Upper lobe of left lung (tissue), 6 donors: Measurements from ENCODE around the gene NCK2. TPM values are rescaled to one million over a fixed set of nuclear protein-coding genes. Genes with fewer than 3 reads are reported as not detected.

Experiments used
- ATAC-seq, 2 donors: fragments of 200-7000 bp; cut with Tn5 transposase; one replicate each; pipeline ENCODE4 v1.9.1; 2022; ENCODE audit warnings: mild to moderate bottlenecking in 2 of 2, moderate library complexity in 2 of 2; ENCODE audit not compliant: low FRiP score in 2 of 2
- DNase-seq, 2 donors: peaks; one replicate each; pipeline ENCODE4 v3.0.0-alpha.2; 2019 to 2020
- H3K27ac ChIP-seq, 4 donors: fragments of 200-600 bp; sonication (generic); one replicate each; pipeline ENCODE4 v1.5.1; 2016 to 2019
- H3K27me3 ChIP-seq, 4 donors: fragments of 200-600 bp; sonication (generic); one replicate each; pipeline ENCODE4 v1.5.1; 2017 to 2019
- H3K36me3 ChIP-seq, 4 donors: fragments of 200-600 bp; sonication (generic); one replicate each; pipeline ENCODE4 v1.5.1; 2016 to 2019
- H3K4me1 ChIP-seq, 4 donors: fragments of 200-600 bp; sonication (generic); one replicate each; pipeline ENCODE4 v1.5.1; 2018 to 2019
- H3K4me3 ChIP-seq, 4 donors: fragments of 200-600 bp; sonication (generic); one replicate each; pipeline ENCODE4 v1.5.1; 2017 to 2019; ENCODE audit warnings: mild to moderate bottlenecking in 2 of 4, moderate library complexity in 1 of 4
- H3K9me3 ChIP-seq, 4 donors: fragments of 200-600 bp; sonication (generic); one replicate each; pipeline ENCODE4 v1.5.1; 2018 to 2019
- EP300 ChIP-seq, 4 donors: sonication (generic); formaldehyde crosslinking; IDR thresholded peaks; one replicate each; pipeline ENCODE4 v1.5.1; 2017; ENCODE audit warnings: antibody characterized with exemption in 4 of 4, control low read depth in 2 of 4
- POLR2A ChIP-seq, 4 donors: fragments of 450-650 bp; IDR thresholded peaks; one replicate each; pipeline ENCODE4 v1.5.1; 2016 to 2017; ENCODE audit warnings: antibody characterized with exemption in 4 of 4, mild to moderate bottlenecking in 2 of 4
- POLR2AphosphoS5 ChIP-seq, 2 donors: sonication (generic); formaldehyde crosslinking; IDR thresholded peaks; one replicate each; pipeline ENCODE4 v1.5.1; 2017; ENCODE audit warnings: antibody characterized with exemption in 2 of 2
- WGBS, 2 donors: methylation state at CpG; one replicate each; pipeline ENCODE4 v1.1.5; 2017 to 2018; 5-methylcytosine and 5-hydroxymethylcytosine counted together
- total RNA-seq, 6 donors: library from RNA; depleted of rRNA in 4 of 6; stranded (reverse); fragments of >200 nt in 4 of 6; gene quantifications; one replicate each; pipeline versions ENCODE4 v1.1.0 to v1.2.1, GENCODE V29; 2016 to 2021
- TF ChIP-seq, protein P1 (sequence below), 6 experiments: fragments of 450-650 bp in 4 of 6; fragments of 200-600 bp in 2 of 6; sonication (generic) in 2 of 6; IDR thresholded peaks; one replicate each; pipeline ENCODE4 v1.5.1; 2016 to 2019; ENCODE audit warnings: antibody characterized with exemption in 6 of 6
- donor health status: DM: no; HTN: no; CAD: no; lungs with moderate emphysema.
- donor health status: DM: no; HTN: yes; CAD: no; lungs with severe emphysema.

Gene NCK2
- total RNA-seq, 6 donors from 2014 or later: 29.3 to 48.6 (median 37.9) TPM

DNA sequence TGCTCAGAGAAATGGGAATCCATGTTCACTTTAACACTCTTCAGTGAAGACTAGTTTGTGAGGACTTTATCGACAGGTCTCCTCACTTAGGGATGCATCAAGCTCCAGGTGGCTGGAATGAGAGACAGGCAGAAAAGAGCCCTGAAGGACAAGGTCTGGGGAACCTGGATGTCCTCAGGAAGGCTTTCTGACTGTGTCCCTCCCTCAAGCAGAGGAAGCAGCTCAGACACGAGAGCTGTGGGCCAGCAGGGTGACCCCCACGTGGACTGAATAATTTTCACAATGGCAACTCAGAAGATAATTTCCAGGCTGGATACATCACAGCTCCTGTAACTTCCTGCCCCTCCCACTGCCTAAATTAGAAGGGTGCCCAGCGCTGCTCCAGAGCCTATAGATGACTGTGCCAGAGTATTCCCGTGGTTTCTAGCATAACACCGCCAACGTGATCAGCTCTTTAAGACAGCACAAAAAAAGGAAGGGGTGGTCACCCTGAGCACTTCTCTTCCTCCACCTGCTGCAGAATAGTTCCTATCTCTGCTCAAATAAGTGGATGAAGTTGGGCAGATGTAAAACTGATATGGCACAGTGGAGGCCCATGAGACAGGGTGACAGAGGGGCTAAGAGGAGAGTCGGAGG, 25.7 kb upstream of the NCK2 start:
- DNase-seq (no peak), ATAC-seq (no peak)
- Histone ChIP-seq H3K9me3 (no peaks in the 10 kb centered on the region), H3K27me3 (no peaks in the 10 kb centered on the region), H3K4me1 (no peaks in the 10 kb centered on the region), H3K27ac (no peak overlapping the region), H3K36me3 (no peaks in the 10 kb centered on the region), H3K4me3 (no peak overlapping the region)
- 58 to 65% methylated on average over 8 of the region's 8 CpGs for WGBS, 2 donors
- TF ChIP-seq, protein P1, sequence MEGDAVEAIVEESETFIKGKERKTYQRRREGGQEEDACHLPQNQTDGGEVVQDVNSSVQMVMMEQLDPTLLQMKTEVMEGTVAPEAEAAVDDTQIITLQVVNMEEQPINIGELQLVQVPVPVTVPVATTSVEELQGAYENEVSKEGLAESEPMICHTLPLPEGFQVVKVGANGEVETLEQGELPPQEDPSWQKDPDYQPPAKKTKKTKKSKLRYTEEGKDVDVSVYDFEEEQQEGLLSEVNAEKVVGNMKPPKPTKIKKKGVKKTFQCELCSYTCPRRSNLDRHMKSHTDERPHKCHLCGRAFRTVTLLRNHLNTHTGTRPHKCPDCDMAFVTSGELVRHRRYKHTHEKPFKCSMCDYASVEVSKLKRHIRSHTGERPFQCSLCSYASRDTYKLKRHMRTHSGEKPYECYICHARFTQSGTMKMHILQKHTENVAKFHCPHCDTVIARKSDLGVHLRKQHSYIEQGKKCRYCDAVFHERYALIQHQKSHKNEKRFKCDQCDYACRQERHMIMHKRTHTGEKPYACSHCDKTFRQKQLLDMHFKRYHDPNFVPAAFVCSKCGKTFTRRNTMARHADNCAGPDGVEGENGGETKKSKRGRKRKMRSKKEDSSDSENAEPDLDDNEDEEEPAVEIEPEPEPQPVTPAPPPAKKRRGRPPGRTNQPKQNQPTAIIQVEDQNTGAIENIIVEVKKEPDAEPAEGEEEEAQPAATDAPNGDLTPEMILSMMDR (IDR thresholded peaks at IDR 0.05): no peak
- no peak for TF ChIP-seq POLR2A (IDR thresholded peaks at IDR 0.05)
- no peak for TF ChIP-seq POLR2AphosphoS5 (IDR thresholded peaks at IDR 0.05)

DNA sequence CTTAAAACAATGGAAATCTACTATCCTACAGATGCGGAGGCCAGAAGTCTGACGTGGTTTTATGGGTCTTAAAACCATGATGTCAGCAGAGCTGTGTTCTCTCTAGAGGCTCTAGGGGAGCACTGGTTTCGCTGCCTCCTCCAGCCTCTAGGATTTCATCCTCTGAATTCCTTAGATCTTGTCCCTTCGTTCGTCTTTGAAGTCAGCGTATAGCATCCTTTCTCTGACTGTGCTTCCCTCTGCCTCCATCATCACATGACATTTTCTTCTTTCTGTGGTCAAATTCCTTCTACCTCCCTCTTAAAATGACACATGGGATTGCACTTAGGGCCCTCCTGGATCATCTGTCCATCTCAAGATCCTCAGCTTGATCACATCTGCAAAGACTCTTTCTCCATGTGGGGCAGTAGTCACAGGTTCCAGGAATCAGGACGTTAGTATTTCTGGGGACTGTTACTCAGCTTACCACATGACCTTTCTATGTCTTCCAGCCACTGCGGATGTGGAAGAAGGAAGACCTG, 22.7 kb upstream of the NCK2 start:
- TF ChIP-seq, protein P1 (IDR thresholded peaks at IDR 0.05): no peak
- TF ChIP-seq POLR2A (IDR thresholded peaks at IDR 0.05) (no peak), EP300 (IDR thresholded peaks at IDR 0.05) (no peak), POLR2AphosphoS5 (IDR thresholded peaks at IDR 0.05) (no peak)
- Histone ChIP-seq H3K9me3 (peaks cover 0 to under 1% (median 0%) of the 10 kb centered on the region in 4 donors), H3K27ac (no peak overlapping the region), H3K36me3 (no peaks in the 10 kb centered on the region), H3K4me3 (no peak overlapping the region), H3K27me3 (no peaks in the 10 kb centered on the region), H3K4me1 (no peaks in the 10 kb centered on the region)
- no peak for ATAC-seq
- no peak for DNase-seq
- 84 to 85% methylated on average over 8 of the region's 8 CpGs for WGBS, 2 donors

DNA sequence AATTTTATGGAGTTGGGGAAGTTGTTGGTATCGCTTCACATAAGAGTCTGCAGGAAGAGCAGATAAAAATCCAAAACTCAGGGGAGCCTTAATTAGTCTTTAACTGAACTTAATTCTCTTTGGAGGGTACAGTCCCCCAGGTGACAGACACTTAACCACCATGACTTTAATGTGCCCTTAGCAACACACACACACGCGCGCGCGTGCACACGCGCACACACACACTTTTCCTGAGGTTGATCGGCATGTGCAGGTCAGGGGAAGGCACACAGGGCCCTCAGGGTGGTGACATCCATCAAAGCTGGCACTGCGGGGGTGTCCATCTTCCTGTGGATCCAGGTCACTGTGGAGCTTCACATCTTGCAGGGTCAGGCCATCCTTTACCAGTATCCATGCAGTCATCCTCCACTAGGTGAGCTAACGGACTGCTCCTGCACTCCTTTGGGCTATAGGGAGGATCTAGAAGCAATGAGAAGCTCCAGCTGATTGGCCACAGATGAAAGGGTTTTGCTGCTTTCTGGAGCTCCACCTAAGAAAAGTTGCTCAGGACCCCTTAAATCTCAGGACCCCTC, 21.9 kb upstream of the NCK2 start:
- Histone ChIP-seq H3K27me3 (no peaks in the 10 kb centered on the region), H3K36me3 (no peaks in the 10 kb centered on the region), H3K27ac (no peak overlapping the region), H3K4me1 (no peaks in the 10 kb centered on the region), H3K4me3 (no peak overlapping the region), H3K9me3 (peaks cover 0 to 6% (median 5%) of the 10 kb centered on the region in 4 donors)
- TF ChIP-seq, protein P1 (IDR thresholded peaks at IDR 0.05): no peak
- TF ChIP-seq EP300 (IDR thresholded peaks at IDR 0.05): no peak
- TF ChIP-seq POLR2AphosphoS5 (IDR thresholded peaks at IDR 0.05): no peak
- no peak for TF ChIP-seq POLR2A (IDR thresholded peaks at IDR 0.05)
- ATAC-seq (no peak), DNase-seq (peak in 1 of 2 donors; percentile 51)
- 86 to 96% methylated on average over 4 to 11 of the region's 11 CpGs for WGBS, 2 donors

DNA sequence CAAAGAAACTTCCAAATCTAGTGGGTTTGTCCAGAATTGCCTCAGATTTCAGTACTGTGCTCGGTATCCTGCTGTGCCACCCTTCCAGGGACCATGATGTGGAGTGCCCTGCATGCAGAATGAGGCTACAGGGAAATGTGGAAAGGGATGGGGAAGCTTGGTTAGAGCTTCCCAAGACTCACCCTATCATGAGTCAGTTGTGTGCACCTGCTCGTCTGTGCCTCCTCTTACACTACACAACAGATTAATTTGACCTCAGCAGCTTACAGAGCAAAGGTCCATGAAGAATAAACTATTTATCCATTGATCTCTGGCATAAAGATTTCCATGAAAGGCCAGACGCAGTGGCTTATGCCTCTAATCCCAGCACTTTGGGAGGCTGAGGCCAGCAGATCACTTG, 21.3 kb upstream of the NCK2 start:
- no peak for ATAC-seq
- Histone ChIP-seq H3K27ac (no peak overlapping the region), H3K4me1 (no peaks in the 10 kb centered on the region), H3K4me3 (no peak overlapping the region), H3K36me3 (no peaks in the 10 kb centered on the region), H3K27me3 (no peaks in the 10 kb centered on the region), H3K9me3 (peaks cover 0 to 6% (median 5%) of the 10 kb centered on the region in 4 donors)
- WGBS, 2 donors: 67 to 86% methylated on average over 3 of the region's 3 CpGs
- TF ChIP-seq EP300 (IDR thresholded peaks at IDR 0.05) (no peak), POLR2A (IDR thresholded peaks at IDR 0.05) (no peak), POLR2AphosphoS5 (IDR thresholded peaks at IDR 0.05) (no peak)
- TF ChIP-seq, protein P1 (IDR thresholded peaks at IDR 0.05): no peak
- DNase-seq: no peak
